GM12878 (cell line): ENCODE data around the gene MAMLD1. TPM values are rescaled to one million over a fixed set of nuclear protein-coding genes. Genes with fewer than 3 reads are reported as not detected.

Experiments
- ATAC-seq: fragments of 200-7000 bp; cut with Tn5 transposase; 3 replicates; pipeline ENCODE4 v1.9.1; 2020; ENCODE audit warnings: mild to moderate bottlenecking, moderate library complexity
- BruUV-seq: library from RNA; stranded (reverse); fragments of 400-500 nt; replicated peaks from 2 replicates; lab custom pipeline; 2021; lab: Mats Ljungman, UMichigan
- CTCF ChIA-PET: fragments of 300-600 bp; sonication (Branson Sonifier 250); formaldehyde crosslinking; extraction: SDS; loops from one replicate; lab custom pipeline; 2021; ENCODE audit warnings: inconsistent platforms; lab: Yijun Ruan, JAX
- POLR2A ChIA-PET: fragments of 350-600 bp; formaldehyde crosslinking; extraction: SDS; loops from one replicate; lab custom pipeline; 2021; ENCODE audit warnings: inconsistent platforms; lab: Charles Lee
- RAD21 ChIA-PET: fragments of 300-600 bp; sonication (Branson Sonifier 250); formaldehyde crosslinking; loops from one replicate; lab custom pipeline; 2023; ENCODE audit warnings: antibody characterized with exemption; ENCODE audit not compliant: unreplicated experiment; lab: Charles Lee
- SMC1A ChIA-PET: fragments of 300-600 bp; sonication (Branson Sonifier 250); formaldehyde crosslinking; loops from one replicate; lab custom pipeline; 2023; ENCODE audit not compliant: unreplicated experiment, uncharacterized antibody; lab: Charles Lee
- DNase-seq: peaks from one replicate; pipeline ENCODE4 v3.0.0-alpha.2; 2011; ENCODE audit warnings: low read depth, low spot score
- FAIRE-seq: peaks from 3 replicates; lab custom pipeline; 2011; peaks lifted over from hg19 to GRCh38; lab: Jason Lieb, UNC
- H2AFZ ChIP-seq: 2 replicates; pipeline ENCODE4 v1.6.0; 2011; ENCODE audit warnings: low read depth, low read length, control low read depth; ENCODE audit not compliant: control insufficient read depth
- H3K27ac ChIP-seq: 2 replicates; pipeline ENCODE4 v1.5.1; 2011; ENCODE audit warnings: control low read depth; ENCODE audit not compliant: control insufficient read depth, insufficient read depth
- H3K27me3 ChIP-seq, 2 experiments: replicated peaks in 1 of 2; 2 replicates each; pipeline versions ENCODE4 v1.6.0 to v1.6.1; 2011; ENCODE audit warnings: low read length in 1 of 2; ENCODE audit not compliant: control insufficient read depth in 2 of 2, insufficient read depth in 2 of 2
- H3K36me3 ChIP-seq, 2 experiments: 2 replicates each; pipeline ENCODE4 v1.5.1; 2011; ENCODE audit warnings: low read length in 1 of 2; ENCODE audit not compliant: control insufficient read depth in 2 of 2, insufficient read depth in 2 of 2
- H3K4me1 ChIP-seq: 2 replicates; pipeline ENCODE4 v1.6.1; 2011; ENCODE audit warnings: mild to moderate bottlenecking, low read length, moderate library complexity, mixed read lengths; ENCODE audit not compliant: control insufficient read depth, insufficient read depth
- H3K4me2 ChIP-seq: 2 replicates; pipeline ENCODE4 v1.6.0; 2011; ENCODE audit warnings: control low read depth; ENCODE audit not compliant: control insufficient read depth, insufficient read depth
- H3K4me3 ChIP-seq: fragments of 200-600 bp; sonication (generic); 2 replicates; pipeline ENCODE4 v1.5.1; 2016
- H3K79me2 ChIP-seq: 2 replicates; pipeline ENCODE4 v1.6.0; 2011; ENCODE audit warnings: low read length; ENCODE audit not compliant: control insufficient read depth, insufficient read depth
- H3K9ac ChIP-seq: 2 replicates; pipeline ENCODE4 v1.8.0; 2011; ENCODE audit warnings: low read length, control low read depth, mixed read lengths; ENCODE audit not compliant: control insufficient read depth, insufficient read depth
- H3K9me3 ChIP-seq: replicated peaks from 3 replicates; pipeline ENCODE4 v1.5.1; 2011; ENCODE audit warnings: mild to moderate bottlenecking, low read length; ENCODE audit not compliant: control insufficient read depth, insufficient read depth
- H4K20me1 ChIP-seq: 2 replicates; pipeline ENCODE4 v1.6.0; 2011; ENCODE audit not compliant: control insufficient read depth, insufficient read depth
- HCFC1 ChIP-seq: fragments of 150-350 bp; IDR thresholded peaks from 2 replicates; pipeline ENCODE4 v1.6.1; 2014; ENCODE audit warnings: low read length
- PAX5 ChIP-seq: IDR thresholded peaks from 2 replicates; pipeline ENCODE4 v1.6.1; 2011; ENCODE audit warnings: low read depth, low read length, borderline replicate concordance
- RELA ChIP-seq: fragments of 450-650 bp; IDR thresholded peaks from 2 replicates; pipeline ENCODE4 v1.8.0; 2014; ENCODE audit warnings: borderline replicate concordance; ENCODE audit not compliant: partially characterized antibody
- SMC3 ChIP-seq: IDR thresholded peaks from 2 replicates; pipeline ENCODE4 v1.6.1; 2011; ENCODE audit warnings: low read length, improper control_type of control experiment, borderline replicate concordance
- ZNF384 ChIP-seq: IDR thresholded peaks from 2 replicates; pipeline ENCODE4 v1.6.1; 2012; ENCODE audit warnings: low read depth, mild to moderate bottlenecking, low read length, improper control_type of control experiment, borderline replicate concordance
- ZNF622 ChIP-seq: fragments of 450-650 bp; IDR thresholded peaks from 2 replicates; pipeline ENCODE4 v1.6.1; 2017; ENCODE audit warnings: mild to moderate bottlenecking, inconsistent platforms
- WGBS: methylation state at CpG from one replicate; pipeline ENCODE4 v1.1.6; 2016; ENCODE audit warnings: low lambda C conversion rate; ENCODE audit not compliant: insufficient replicate concordance, insufficient coverage; ENCODE audit errors: missing lambda C conversion rate; 5-methylcytosine and 5-hydroxymethylcytosine counted together
- in situ Hi-C: fragments of 300-500 bp; cut with MboI; formaldehyde crosslinking; loops from 9 replicates; pipeline ENCODE4 v1.14.3; 2018; ENCODE audit warnings: mixed read lengths
- intact Hi-C: fragments of 100-400 bp; cut with micrococcal nuclease; formaldehyde crosslinking; loops from one replicate; pipeline ENCODE4 v1.14.2; 2022; ENCODE audit not compliant: unreplicated experiment
- polyA plus RNA-seq, 11 experiments: library from polyadenylated mRNA; depleted of rRNA in 4 of 11; unstranded in 6 of 11; stranded (reverse) in 5 of 11; fragments of >200 nt; fragmentation: Nextera tagmentation in 4 of 11; fragmentation: Illumina TruSeq in 1 of 11; extraction: Ambion mirVana in 4 of 11; extraction: Trizol in 1 of 11; gene quantifications; 1 replicate in 1 of 11; 2 replicates in 10 of 11; pipeline versions ENCODE4 v1.2.1 to v1.2.3, GENCODE V29; 2011 to 2016; ENCODE audit warnings: inconsistent platforms in 2 of 11, missing spikeins in 2 of 11, low read depth in 1 of 11
- total RNA-seq, 4 experiments: library from RNA; depleted of rRNA in 3 of 4; stranded (reverse); fragments of >200 nt in 3 of 4; fragmentation: Illumina TruSeq in 1 of 4; extraction: Trizol in 1 of 4; gene quantifications; 2 replicates each; pipeline versions ENCODE4 v1.2.1 to v1.2.3, GENCODE V29; 2013 to 2021
- TF ChIP-seq, protein P1 (sequence below): IDR thresholded peaks from 2 replicates; pipeline ENCODE4 v1.6.1; 2012; ENCODE audit warnings: mild to moderate bottlenecking, low read depth, low read length
- TF ChIP-seq, protein P2 (sequence below): IDR thresholded peaks from 2 replicates; pipeline ENCODE4 v1.6.1; 2011; ENCODE audit warnings: borderline replicate concordance, low read depth, mild to moderate bottlenecking, moderate library complexity, mixed read lengths, low read length; ENCODE audit not compliant: insufficient read depth; ENCODE audit errors: extremely low read length
- TF ChIP-seq, protein P3 (sequence below): fragments of 450-650 bp; IDR thresholded peaks from 2 replicates; pipeline ENCODE4 v1.6.1; 2016; ENCODE audit warnings: mild to moderate bottlenecking, moderate library complexity, borderline replicate concordance
- TF ChIP-seq, protein P4 (sequence below): IDR thresholded peaks from 2 replicates; pipeline ENCODE4 v1.6.1; 2011; ENCODE audit warnings: borderline replicate concordance, low read depth, mild to moderate bottlenecking, moderate library complexity, low read length; ENCODE audit not compliant: insufficient read depth, poor library complexity, severe bottlenecking

The MAMLD1 gene
- total and polyA plus RNA-seq, 10 of the 15 experiments (the other 5 are each of a cell fraction or from before 2014, with no cell fraction given) = 0.03 to 0.05 TPM; not detected in 8

DNA sequence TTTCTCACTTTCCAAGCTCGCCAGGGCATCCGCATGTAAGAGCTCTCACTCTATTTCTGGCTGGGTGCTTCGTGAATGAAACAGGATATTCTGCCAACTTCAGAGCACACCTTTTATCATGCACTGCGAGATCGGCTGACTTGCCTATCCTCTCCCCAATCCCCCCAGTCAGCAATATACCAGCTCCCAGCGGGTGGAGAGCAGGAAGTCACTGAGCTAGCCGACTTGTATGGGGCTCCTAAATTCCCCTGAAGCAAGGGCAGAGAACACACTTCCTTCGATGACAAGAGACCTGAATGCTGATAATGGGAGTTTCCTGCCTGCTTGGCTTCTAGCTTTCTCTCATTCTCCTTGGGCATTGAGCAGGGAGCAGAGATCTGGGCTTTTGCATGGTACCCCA is 33.8 kb upstream of the MAMLD1 start:
- intact Hi-C loops (no loop called here), in situ Hi-C loops (no loop called here)
- Histone ChIP-seq H3K4me1 (no peaks in the 10 kb centered on the region), H3K4me3 (no peak overlapping the region), H3K27ac (no peak overlapping the region), H3K9me3 (no peaks in the 10 kb centered on the region), H3K27me3 (no peaks in the 10 kb centered on the region; a peak in 1 of 4 replicates), H2AFZ (no peak overlapping the region), H3K4me2 (no peak overlapping the region), H3K79me2 (no peaks in the 10 kb centered on the region), H3K36me3 (no peaks in the 10 kb centered on the region), H3K9ac (no peak overlapping the region), H4K20me1 (no peaks in the 10 kb centered on the region)
- no TSS peak for BruUV-seq
- FAIRE-seq (no peak), ATAC-seq (no peak), DNase-seq (no peak)
- CTCF ChIA-PET = no interaction called here
- RAD21 ChIA-PET = no interaction called here
- POLR2A ChIA-PET = no interaction called here
- WGBS = 31% methylated on average over 8 of the region's 8 CpGs
- SMC1A ChIA-PET = no interaction called here
- TF ChIP-seq PAX5 = no peak
- TF ChIP-seq, protein P1, sequence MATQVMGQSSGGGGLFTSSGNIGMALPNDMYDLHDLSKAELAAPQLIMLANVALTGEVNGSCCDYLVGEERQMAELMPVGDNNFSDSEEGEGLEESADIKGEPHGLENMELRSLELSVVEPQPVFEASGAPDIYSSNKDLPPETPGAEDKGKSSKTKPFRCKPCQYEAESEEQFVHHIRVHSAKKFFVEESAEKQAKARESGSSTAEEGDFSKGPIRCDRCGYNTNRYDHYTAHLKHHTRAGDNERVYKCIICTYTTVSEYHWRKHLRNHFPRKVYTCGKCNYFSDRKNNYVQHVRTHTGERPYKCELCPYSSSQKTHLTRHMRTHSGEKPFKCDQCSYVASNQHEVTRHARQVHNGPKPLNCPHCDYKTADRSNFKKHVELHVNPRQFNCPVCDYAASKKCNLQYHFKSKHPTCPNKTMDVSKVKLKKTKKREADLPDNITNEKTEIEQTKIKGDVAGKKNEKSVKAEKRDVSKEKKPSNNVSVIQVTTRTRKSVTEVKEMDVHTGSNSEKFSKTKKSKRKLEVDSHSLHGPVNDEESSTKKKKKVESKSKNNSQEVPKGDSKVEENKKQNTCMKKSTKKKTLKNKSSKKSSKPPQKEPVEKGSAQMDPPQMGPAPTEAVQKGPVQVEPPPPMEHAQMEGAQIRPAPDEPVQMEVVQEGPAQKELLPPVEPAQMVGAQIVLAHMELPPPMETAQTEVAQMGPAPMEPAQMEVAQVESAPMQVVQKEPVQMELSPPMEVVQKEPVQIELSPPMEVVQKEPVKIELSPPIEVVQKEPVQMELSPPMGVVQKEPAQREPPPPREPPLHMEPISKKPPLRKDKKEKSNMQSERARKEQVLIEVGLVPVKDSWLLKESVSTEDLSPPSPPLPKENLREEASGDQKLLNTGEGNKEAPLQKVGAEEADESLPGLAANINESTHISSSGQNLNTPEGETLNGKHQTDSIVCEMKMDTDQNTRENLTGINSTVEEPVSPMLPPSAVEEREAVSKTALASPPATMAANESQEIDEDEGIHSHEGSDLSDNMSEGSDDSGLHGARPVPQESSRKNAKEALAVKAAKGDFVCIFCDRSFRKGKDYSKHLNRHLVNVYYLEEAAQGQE = no peak
- no peak for TF ChIP-seq ZNF384
- TF ChIP-seq, protein P2, sequence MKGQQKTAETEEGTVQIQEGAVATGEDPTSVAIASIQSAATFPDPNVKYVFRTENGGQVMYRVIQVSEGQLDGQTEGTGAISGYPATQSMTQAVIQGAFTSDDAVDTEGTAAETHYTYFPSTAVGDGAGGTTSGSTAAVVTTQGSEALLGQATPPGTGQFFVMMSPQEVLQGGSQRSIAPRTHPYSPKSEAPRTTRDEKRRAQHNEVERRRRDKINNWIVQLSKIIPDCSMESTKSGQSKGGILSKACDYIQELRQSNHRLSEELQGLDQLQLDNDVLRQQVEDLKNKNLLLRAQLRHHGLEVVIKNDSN = no peak
- TF ChIP-seq SMC3 = no peak
- TF ChIP-seq HCFC1 = no peak
- TF ChIP-seq ZNF622 = no peak
- TF ChIP-seq, protein P3, sequence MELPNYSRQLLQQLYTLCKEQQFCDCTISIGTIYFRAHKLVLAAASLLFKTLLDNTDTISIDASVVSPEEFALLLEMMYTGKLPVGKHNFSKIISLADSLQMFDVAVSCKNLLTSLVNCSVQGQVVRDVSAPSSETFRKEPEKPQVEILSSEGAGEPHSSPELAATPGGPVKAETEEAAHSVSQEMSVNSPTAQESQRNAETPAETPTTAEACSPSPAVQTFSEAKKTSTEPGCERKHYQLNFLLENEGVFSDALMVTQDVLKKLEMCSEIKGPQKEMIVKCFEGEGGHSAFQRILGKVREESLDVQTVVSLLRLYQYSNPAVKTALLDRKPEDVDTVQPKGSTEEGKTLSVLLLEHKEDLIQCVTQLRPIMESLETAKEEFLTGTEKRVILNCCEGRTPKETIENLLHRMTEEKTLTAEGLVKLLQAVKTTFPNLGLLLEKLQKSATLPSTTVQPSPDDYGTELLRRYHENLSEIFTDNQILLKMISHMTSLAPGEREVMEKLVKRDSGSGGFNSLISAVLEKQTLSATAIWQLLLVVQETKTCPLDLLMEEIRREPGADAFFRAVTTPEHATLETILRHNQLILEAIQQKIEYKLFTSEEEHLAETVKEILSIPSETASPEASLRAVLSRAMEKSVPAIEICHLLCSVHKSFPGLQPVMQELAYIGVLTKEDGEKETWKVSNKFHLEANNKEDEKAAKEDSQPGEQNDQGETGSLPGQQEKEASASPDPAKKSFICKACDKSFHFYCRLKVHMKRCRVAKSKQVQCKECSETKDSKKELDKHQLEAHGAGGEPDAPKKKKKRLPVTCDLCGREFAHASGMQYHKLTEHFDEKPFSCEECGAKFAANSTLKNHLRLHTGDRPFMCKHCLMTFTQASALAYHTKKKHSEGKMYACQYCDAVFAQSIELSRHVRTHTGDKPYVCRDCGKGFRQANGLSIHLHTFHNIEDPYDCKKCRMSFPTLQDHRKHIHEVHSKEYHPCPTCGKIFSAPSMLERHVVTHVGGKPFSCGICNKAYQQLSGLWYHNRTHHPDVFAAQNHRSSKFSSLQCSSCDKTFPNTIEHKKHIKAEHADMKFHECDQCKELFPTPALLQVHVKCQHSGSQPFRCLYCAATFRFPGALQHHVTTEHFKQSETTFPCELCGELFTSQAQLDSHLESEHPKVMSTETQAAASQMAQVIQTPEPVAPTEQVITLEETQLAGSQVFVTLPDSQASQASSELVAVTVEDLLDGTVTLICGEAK = no peak
- no peak for TF ChIP-seq RELA
- TF ChIP-seq, protein P4, sequence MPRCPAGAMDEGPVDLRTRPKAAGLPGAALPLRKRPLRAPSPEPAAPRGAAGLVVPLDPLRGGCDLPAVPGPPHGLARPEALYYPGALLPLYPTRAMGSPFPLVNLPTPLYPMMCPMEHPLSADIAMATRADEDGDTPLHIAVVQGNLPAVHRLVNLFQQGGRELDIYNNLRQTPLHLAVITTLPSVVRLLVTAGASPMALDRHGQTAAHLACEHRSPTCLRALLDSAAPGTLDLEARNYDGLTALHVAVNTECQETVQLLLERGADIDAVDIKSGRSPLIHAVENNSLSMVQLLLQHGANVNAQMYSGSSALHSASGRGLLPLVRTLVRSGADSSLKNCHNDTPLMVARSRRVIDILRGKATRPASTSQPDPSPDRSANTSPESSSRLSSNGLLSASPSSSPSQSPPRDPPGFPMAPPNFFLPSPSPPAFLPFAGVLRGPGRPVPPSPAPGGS = no peak
